Endodermal cell (in vitro differentiated cells): ENCODE measurements around the gene NINL. TPM values are rescaled to one million over a fixed set of nuclear protein-coding genes. Genes with fewer than 3 reads are reported as not detected.

Source experiments
- DNase-seq: peaks from one replicate; pipeline ENCODE4 v3.0.0-alpha.2; 2017
- H3K27ac ChIP-seq: 2 replicates; pipeline ENCODE4 v1.5.1; 2013; ENCODE audit warnings: mild to moderate bottlenecking, low read depth, low read length, moderate library complexity
- H3K27me3 ChIP-seq: 2 replicates; pipeline ENCODE4 v1.6.1; 2013; ENCODE audit warnings: mild to moderate bottlenecking, low read length, moderate library complexity; ENCODE audit not compliant: insufficient read depth, control insufficient read depth, poor library complexity, severe bottlenecking
- H3K36me3 ChIP-seq: 2 replicates; pipeline ENCODE4 v1.7.0; 2013; ENCODE audit warnings: mild to moderate bottlenecking, low read length, moderate library complexity; ENCODE audit not compliant: control insufficient read depth, insufficient read depth
- H3K4me1 ChIP-seq: one replicate; pipeline ENCODE4 v1.7.0; 2013; ENCODE audit warnings: low read length; ENCODE audit not compliant: control insufficient read depth, insufficient read depth
- H3K4me3 ChIP-seq: 2 replicates; pipeline ENCODE4 v1.5.1; 2013; ENCODE audit warnings: mild to moderate bottlenecking, low read length, moderate library complexity
- H3K9ac ChIP-seq: 2 replicates; pipeline ENCODE4 v1.6.1; 2013; ENCODE audit warnings: mild to moderate bottlenecking, low read length, moderate library complexity; ENCODE audit not compliant: poor library complexity, severe bottlenecking; ENCODE audit errors: extremely low read depth
- H3K9me3 ChIP-seq: 2 replicates; pipeline ENCODE4 v1.6.1; 2013; ENCODE audit warnings: mild to moderate bottlenecking, low read length, moderate library complexity; ENCODE audit not compliant: control insufficient read depth
- H3K27ac Mint-ChIP-seq: 2 replicates; pipeline ENCODE4 v1.8.0; 2020; ENCODE audit warnings: mixed read lengths
- H3K27me3 Mint-ChIP-seq: 2 replicates; pipeline ENCODE4 v1.8.0; 2021; ENCODE audit warnings: mild to moderate bottlenecking, mixed read lengths; ENCODE audit not compliant: insufficient read depth
- H3K36me3 Mint-ChIP-seq: 2 replicates; pipeline ENCODE4 v1.8.0; 2020; ENCODE audit warnings: low read depth, mixed read lengths
- H3K4me1 Mint-ChIP-seq: 2 replicates; pipeline ENCODE4 v1.8.0; 2020; ENCODE audit warnings: mixed read lengths
- H3K4me3 Mint-ChIP-seq: 2 replicates; pipeline ENCODE4 v1.8.0; 2020; ENCODE audit warnings: mild to moderate bottlenecking, moderate library complexity, mixed read lengths
- H3K9me3 Mint-ChIP-seq: 2 replicates; pipeline ENCODE4 v1.8.0; 2020; ENCODE audit warnings: mild to moderate bottlenecking, mixed read lengths
- CTCF ChIP-seq: fragments of 200-600 bp; sonication (generic); conservative IDR thresholded peaks from 2 replicates; pipeline ENCODE4 v1.5.0; 2021; ENCODE audit warnings: antibody characterized with exemption, mild to moderate bottlenecking
- WGBS, 2 experiments: methylation state at CpG; one replicate each; pipeline versions ENCODE4 v1.1.5 to v1.1.7; 2013; ENCODE audit warnings: missing lambda C conversion rate in 2 of 2, mixed read lengths in 1 of 2; ENCODE audit not compliant: insufficient coverage in 1 of 2, insufficient read length in 1 of 2; 5-methylcytosine and 5-hydroxymethylcytosine counted together
- total RNA-seq, 2 donors: library from RNA; stranded (reverse); fragmentation: NEBNext Ultra II Directional in 1 of 2; extraction: Animal tissue kit (Norgen Biotek cat#: 25700) in 1 of 2; gene quantifications; 2 replicates in 1 of 2; 3 replicates in 1 of 2; pipeline ENCODE4 v1.2.1, GENCODE V29; 2021

NINL gene
- total RNA-seq, 2 donors from 2014 or later, result 78.5 to 101 TPM

GRCh38 chr20:25418776-25419175, 166.6 kb downstream of the NINL start:
- Mint-ChIP-seq H3K9me3 (no peaks in the 10 kb centered on the region), H3K4me3 (no peak overlapping the region), H3K36me3 (peaks cover 68% of the 10 kb centered on the region), H3K27ac (no peak overlapping the region), H3K4me1 (no peaks in the 10 kb centered on the region), H3K27me3 (no peaks in the 10 kb centered on the region)
- no peak overlapping the region for H3K27ac ChIP-seq
- WGBS, 2 experiments, result 95% methylated on average over 1 of the region's 1 CpG; no CpG with 5 or more reads in 1 of the 2 experiments
- TF ChIP-seq CTCF, result no peak
- H3K4me3 ChIP-seq, result no peak overlapping the region
- no peaks in the 10 kb centered on the region for H3K27me3 ChIP-seq
- H3K36me3 ChIP-seq, result peaks cover 91% of the 10 kb centered on the region
- no peak for DNase-seq
- H3K9me3 ChIP-seq, result no peaks in the 10 kb centered on the region
- H3K9ac ChIP-seq, result no peak overlapping the region
- no peaks in the 10 kb centered on the region for H3K4me1 ChIP-seq

- Histone ChIP-seq H3K27ac (no peak overlapping the region), H3K9ac (peak overlapping the region; percentile 89), H3K9me3 (peaks cover 10% of the 10 kb centered on the region), H3K4me1 (no peaks in the 10 kb centered on the region), H3K27me3 (no peaks in the 10 kb centered on the region), H3K36me3 (peaks cover 11% of the 10 kb centered on the region), H3K4me3 (peak overlapping the region; percentile 97)
- peak overlapping the region; percentile 35 for H3K27ac Mint-ChIP-seq
- H3K4me3 Mint-ChIP-seq, result peak overlapping the region; percentile 86
- 92 to 95% methylated on average over 5 of the region's 5 CpGs for WGBS, 2 experiments
- H3K36me3 Mint-ChIP-seq, result peaks cover 16% of the 10 kb centered on the region
- no peaks in the 10 kb centered on the region for H3K27me3 Mint-ChIP-seq
- H3K4me1 Mint-ChIP-seq, result peaks cover 14% of the 10 kb centered on the region
- TF ChIP-seq CTCF, result no peak
- H3K9me3 Mint-ChIP-seq, result peaks cover 24% of the 10 kb centered on the region
- no peak for DNase-seq
These were observed 176.4 kb downstream of the NINL start for GRCh38 chr20:25408890-25409289.

GRCh38 chr20:25408170-25408547, 177.2 kb downstream of the NINL start:
- peaks cover 17% of the 10 kb centered on the region for H3K9me3 ChIP-seq
- TF ChIP-seq CTCF, result no peak
- H3K36me3 Mint-ChIP-seq, result peaks cover 12% of the 10 kb centered on the region
- no peak for DNase-seq
- peaks cover 14% of the 10 kb centered on the region for H3K4me1 Mint-ChIP-seq
- no peaks in the 10 kb centered on the region for H3K27me3 Mint-ChIP-seq
- H3K4me3 ChIP-seq, result peak overlapping the region; percentile 97
- H3K27ac Mint-ChIP-seq, result peak overlapping the region; percentile 98
- H3K4me3 Mint-ChIP-seq, result peak overlapping the region; percentile 86
- WGBS, 2 experiments, result 4 to 7% methylated on average over 3 to 4 of the region's 4 CpGs
- H3K9ac ChIP-seq, result peak overlapping the region; percentile 89
- H3K36me3 ChIP-seq, result peaks cover 7% of the 10 kb centered on the region
- no peak overlapping the region for H3K27ac ChIP-seq
- H3K4me1 ChIP-seq, result no peaks in the 10 kb centered on the region
- no peaks in the 10 kb centered on the region for H3K27me3 ChIP-seq
- H3K9me3 Mint-ChIP-seq, result peaks cover 31% of the 10 kb centered on the region
